Esophagus squamous epithelium (tissue), 4 donors: Measurements from ENCODE around the gene FBXW4.

Source experiments
- CTCF ChIP-seq, 6 experiments: fragments of 450-650 bp in 4 of 6; fragments of 200-600 bp in 2 of 6; sonication (generic) in 2 of 6; IDR thresholded peaks; one replicate each; pipeline ENCODE4 v1.5.1; 2016 to 2019; ENCODE audit warnings: antibody characterized with exemption in 6 of 6, mild to moderate bottlenecking in 4 of 6, moderate library complexity in 4 of 6
- POLR2A ChIP-seq, 4 donors: fragments of 450-650 bp; IDR thresholded peaks; one replicate each; pipeline ENCODE4 v1.6.1; 2017; ENCODE audit warnings: antibody characterized with exemption in 4 of 4, mild to moderate bottlenecking in 4 of 4, moderate library complexity in 3 of 4

GRCh38 chr10:101720606-101721230 is 25.7 kb upstream of the FBXW4 start:
- TF ChIP-seq POLR2A (IDR thresholded peaks at IDR 0.05): no peak
- no peak for TF ChIP-seq CTCF (IDR thresholded peaks at IDR 0.05)
